Adrenal gland (tissue), 12 donors: ENCODE measurements around the gene OPRD1. TPM values are rescaled to one million over a fixed set of nuclear protein-coding genes. Genes with fewer than 3 reads are reported as not detected.

Source experiments
- DNase-seq, 7 donors: peaks; one replicate each; pipeline ENCODE4 v3.0.0-alpha.2; 2019 to 2020
- H3K27ac ChIP-seq, 5 donors: fragments of 200-600 bp; sonication (generic) in 4 of 5; 1 replicate in 3 of 5; 2 replicates in 2 of 5; pipeline versions ENCODE4 v1.5.1 to v1.8.0; 2016 to 2020; ENCODE audit warnings: mild to moderate bottlenecking in 1 of 5
- H3K27me3 ChIP-seq: fragments of 200-600 bp; 2 replicates; pipeline ENCODE4 v1.8.0; 2021
- H3K36me3 ChIP-seq, 2 donors: fragments of 200-600 bp; replicated peaks in 1 of 2; 1 replicate in 1 of 2; 2 replicates in 1 of 2; pipeline versions ENCODE4 v1.5.1 to v1.8.0; 2018 to 2022
- H3K4me1 ChIP-seq, 2 donors: fragments of 200-600 bp; replicated peaks in 1 of 2; 1 replicate in 1 of 2; 2 replicates in 1 of 2; pipeline versions ENCODE4 v1.5.1 to v1.8.0; 2018 to 2021
- H3K4me3 ChIP-seq, 4 donors: fragments of 200-600 bp; sonication (generic) in 3 of 4; one replicate each; pipeline ENCODE4 v1.5.1; 2016 to 2018
- H3K9me3 ChIP-seq, 3 donors: fragments of 200-600 bp; sonication (generic) in 1 of 3; replicated peaks in 1 of 3; 1 replicate in 2 of 3; 2 replicates in 1 of 3; pipeline versions ENCODE4 v1.5.1 to v1.8.0; 2016 to 2021
- CTCF ChIP-seq, 6 experiments: fragments of 450-650 bp in 4 of 6; fragments of 200-600 bp in 2 of 6; sonication (generic) in 1 of 6; IDR thresholded peaks; 1 replicate in 5 of 6; 2 replicates in 1 of 6; pipeline versions ENCODE4 v1.5.1 to v1.8.0; 2016 to 2021; ENCODE audit warnings: antibody characterized with exemption in 6 of 6, mild to moderate bottlenecking in 2 of 6, moderate library complexity in 1 of 6
- POLR2A ChIP-seq, 2 donors: fragments of 450-650 bp; IDR thresholded peaks; one replicate each; pipeline ENCODE4 v1.6.1; 2017; ENCODE audit warnings: antibody characterized with exemption in 2 of 2, mild to moderate bottlenecking in 2 of 2, moderate library complexity in 1 of 2
- WGBS, 4 donors: extraction: QIAGEN DNeasy Blood & Tissue Kit in 2 of 4; methylation state at CpG; one replicate each; pipeline versions ENCODE4 v1.1.5 to v1.1.7; 2013 to 2017; 5-methylcytosine and 5-hydroxymethylcytosine counted together
- intact Hi-C, 2 donors: fragments of 100-400 bp; cut with DNase I; formaldehyde crosslinking; loops; one replicate each; pipeline versions ENCODE4 v1.14.1 to v1.15.0; 2022 to 2023
- polyA plus RNA-seq, 3 donors: library from polyadenylated mRNA; stranded (reverse); fragments of 200-250 nt in 2 of 3; fragments of 350-450 nt in 1 of 3; fragmentation: Illumina TruSeq in 1 of 3; extraction: RNeasy Lipid Tissue Mini Kit (QIAGEN cat#74804) in 1 of 3; gene quantifications; one replicate each; pipeline ENCODE4 v1.2.3, GENCODE V29; 2013 to 2014
- total RNA-seq, 9 donors: library from RNA; depleted of rRNA in 4 of 9; stranded (reverse); fragments of >200 nt in 4 of 9; fragments of 120-200 nt in 1 of 9; fragmentation: NEBNext Ultra II Directional in 1 of 9; extraction: Animal tissue kit (Norgen Biotek cat#: 25700) in 1 of 9; gene quantifications; one replicate each; pipeline versions ENCODE4 v1.1.0 to v1.2.4, GENCODE V29; 2013 to 2023
- donor health status: healthy with polysubstance abuse.
- donor health status: Bipolar disorder and iron deficiency.
- donor health status: DM: yes; HTN: yes; CAD: no.
- donor health status: DM: no; HTN: no; CAD: no.
- donor health status: DM: no; HTN: no; CAD: no.
- donor health status: DM: yes; HTN: yes; CAD: no.

Gene OPRD1
- total and polyA plus RNA-seq, 12 donors: 0.06 to 1.8 (median 0.35) TPM; not detected in 4

GRCh38 chr1:28885472-28885877, 73.5 kb downstream of the OPRD1 start:
- TF ChIP-seq CTCF (IDR thresholded peaks at IDR 0.05) (no peak), POLR2A (IDR thresholded peaks at IDR 0.05) (no peak)
- no peaks in the 10 kb centered on the region for H3K36me3 ChIP-seq
- intact Hi-C loops: loop anchor here (10.0 kb wide), 2 partner anchors 239 to 299 kb away; partner anchors contain the start of genes SRSF4 (in 1 of the 2) and TMEM200B (in 1 of the 2)
- no peaks in the 10 kb centered on the region for H3K27me3 ChIP-seq
- WGBS, 4 donors: 69 to 87% (median 81%) methylated on average over 7 of the region's 7 CpGs
- H3K27ac ChIP-seq: peak overlapping the region in 4 of 5 donors; percentile 34 to 77 (median 62)
- no peak overlapping the region for H3K4me3 ChIP-seq
- peaks cover 11 to 28% of the 10 kb centered on the region in 2 donors for H3K4me1 ChIP-seq
- no peaks in the 10 kb centered on the region for H3K9me3 ChIP-seq
- DNase-seq: no peak

- no peaks in the 10 kb centered on the region for H3K36me3 ChIP-seq
- TF ChIP-seq CTCF (IDR thresholded peaks at IDR 0.05): no peak
- no peak for TF ChIP-seq POLR2A (IDR thresholded peaks at IDR 0.05)
- H3K4me3 ChIP-seq: peak overlapping the region in 1 of 4 donors; percentile 75
- peaks cover 11 to 28% of the 10 kb centered on the region in 2 donors for H3K4me1 ChIP-seq
- no peaks in the 10 kb centered on the region for H3K9me3 ChIP-seq
- H3K27ac ChIP-seq: peak overlapping the region in 4 of 5 donors; percentile 29 to 77 (median 55)
- intact Hi-C loops: loop anchor here (10.0 kb wide), 2 partner anchors 239 to 299 kb away; partner anchors contain the start of genes SRSF4 (in 1 of the 2) and TMEM200B (in 1 of the 2)
- WGBS, 4 donors: 44 to 62% (median 46%) methylated on average over 17 of the region's 17 CpGs
- no peaks in the 10 kb centered on the region for H3K27me3 ChIP-seq
- DNase-seq: peak in 1 of 7 donors; percentile 55
Observed at GRCh38 chr1:28885977-28886730, 74.2 kb downstream of the OPRD1 start.

- Histone ChIP-seq H3K4me3 (peak overlapping the region; percentile 60 to 75 (median 72)), H3K4me1 (peaks cover 11 to 28% of the 10 kb centered on the region in 2 donors), H3K36me3 (no peaks in the 10 kb centered on the region), H3K27ac (peak overlapping the region in 3 of 5 donors; percentile 29 to 77 (median 76)), H3K9me3 (no peaks in the 10 kb centered on the region), H3K27me3 (no peaks in the 10 kb centered on the region)
- peak; percentile 87 to 93 (median 90) for DNase-seq
- 1 to 3% (median 2%) methylated on average over 9 to 43 of the region's 43 CpGs for WGBS, 4 donors
- TF ChIP-seq CTCF (IDR thresholded peaks at IDR 0.05): peak in 2 of 6 experiments; percentile 7 to 29
- peak; percentile 51 to 80 for TF ChIP-seq POLR2A (IDR thresholded peaks at IDR 0.05)
- intact Hi-C loops: loop anchor here (10.0 kb wide), 2 partner anchors 238 to 298 kb away; partner anchors contain the start of genes SRSF4 (in 1 of the 2) and TMEM200B (in 1 of the 2)
Observed at GRCh38 chr1:28886731-28887418, 74.9 kb downstream of the OPRD1 start.

- 0 to 2% (median 0%) methylated on average over 6 to 41 of the region's 41 CpGs for WGBS, 4 donors
- intact Hi-C loops: loop anchor here (10.0 kb wide), 2 partner anchors 237 to 297 kb away; partner anchors contain the start of genes SRSF4 (in 1 of the 2) and TMEM200B (in 1 of the 2)
- Histone ChIP-seq H3K27me3 (no peaks in the 10 kb centered on the region), H3K9me3 (no peaks in the 10 kb centered on the region), H3K4me3 (peak overlapping the region; percentile 60 to 75 (median 72)), H3K4me1 (peaks cover 11 to 28% of the 10 kb centered on the region in 2 donors), H3K36me3 (no peaks in the 10 kb centered on the region), H3K27ac (peak overlapping the region in 3 of 5 donors; percentile 29 to 77 (median 76))
- peak in 5 of 7 donors; percentile 34 to 61 (median 42) for DNase-seq
- TF ChIP-seq POLR2A (IDR thresholded peaks at IDR 0.05) (no peak), CTCF (IDR thresholded peaks at IDR 0.05) (no peak)
Observed at GRCh38 chr1:28887419-28887834, 75.5 kb downstream of the OPRD1 start.
